Suprapubic skin (tissue), 4 donors: Measurements from ENCODE around the gene AS3MT.

Experiments used
- EP300 ChIP-seq: sonication (generic); formaldehyde crosslinking; IDR thresholded peaks from one replicate; pipeline ENCODE4 v1.6.1; 2017; ENCODE audit warnings: antibody characterized with exemption
- POLR2A ChIP-seq, 2 donors: fragments of 450-650 bp; IDR thresholded peaks; one replicate each; pipeline ENCODE4 v1.6.1; 2017; ENCODE audit warnings: antibody characterized with exemption in 2 of 2, mild to moderate bottlenecking in 2 of 2, moderate library complexity in 2 of 2
- POLR2AphosphoS5 ChIP-seq, 3 donors: sonication (generic); formaldehyde crosslinking; IDR thresholded peaks; one replicate each; pipeline ENCODE4 v1.6.1; 2017; ENCODE audit warnings: antibody characterized with exemption in 3 of 3
- TF ChIP-seq, protein P1 (sequence below), 2 donors: fragments of 200-600 bp in 1 of 2; fragments of 450-650 bp in 1 of 2; sonication (generic) in 1 of 2; IDR thresholded peaks; one replicate each; pipeline ENCODE4 v1.5.1; 2016 to 2019; ENCODE audit warnings: antibody characterized with exemption in 2 of 2, mild to moderate bottlenecking in 1 of 2, moderate library complexity in 1 of 2

DNA sequence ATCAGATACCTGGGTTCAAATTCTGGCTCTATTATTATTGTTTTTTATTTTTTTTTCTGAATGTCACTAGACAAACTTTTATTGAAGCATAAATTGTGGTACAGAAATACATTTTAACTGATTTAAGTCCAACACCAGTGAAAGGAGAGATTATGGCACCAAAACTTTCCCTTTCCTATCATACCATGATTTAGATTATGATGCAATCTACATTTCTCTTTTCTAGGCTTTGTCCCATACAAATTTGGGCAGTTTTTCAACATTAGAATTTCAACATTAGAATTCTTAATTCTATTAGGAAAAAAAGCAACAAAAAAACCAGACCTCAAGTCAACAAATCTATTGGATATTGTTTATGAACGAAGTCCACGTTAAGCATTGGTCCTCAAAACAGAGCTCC, 11.0 kb downstream of the AS3MT start:
- TF ChIP-seq, protein P1, sequence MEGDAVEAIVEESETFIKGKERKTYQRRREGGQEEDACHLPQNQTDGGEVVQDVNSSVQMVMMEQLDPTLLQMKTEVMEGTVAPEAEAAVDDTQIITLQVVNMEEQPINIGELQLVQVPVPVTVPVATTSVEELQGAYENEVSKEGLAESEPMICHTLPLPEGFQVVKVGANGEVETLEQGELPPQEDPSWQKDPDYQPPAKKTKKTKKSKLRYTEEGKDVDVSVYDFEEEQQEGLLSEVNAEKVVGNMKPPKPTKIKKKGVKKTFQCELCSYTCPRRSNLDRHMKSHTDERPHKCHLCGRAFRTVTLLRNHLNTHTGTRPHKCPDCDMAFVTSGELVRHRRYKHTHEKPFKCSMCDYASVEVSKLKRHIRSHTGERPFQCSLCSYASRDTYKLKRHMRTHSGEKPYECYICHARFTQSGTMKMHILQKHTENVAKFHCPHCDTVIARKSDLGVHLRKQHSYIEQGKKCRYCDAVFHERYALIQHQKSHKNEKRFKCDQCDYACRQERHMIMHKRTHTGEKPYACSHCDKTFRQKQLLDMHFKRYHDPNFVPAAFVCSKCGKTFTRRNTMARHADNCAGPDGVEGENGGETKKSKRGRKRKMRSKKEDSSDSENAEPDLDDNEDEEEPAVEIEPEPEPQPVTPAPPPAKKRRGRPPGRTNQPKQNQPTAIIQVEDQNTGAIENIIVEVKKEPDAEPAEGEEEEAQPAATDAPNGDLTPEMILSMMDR (IDR thresholded peaks at IDR 0.05), result no peak
- TF ChIP-seq POLR2AphosphoS5 (IDR thresholded peaks at IDR 0.05), result no peak
- TF ChIP-seq POLR2A (IDR thresholded peaks at IDR 0.05), result no peak
- no peak for TF ChIP-seq EP300
